Gastrocnemius medialis (tissue), 4 donors: ENCODE data around the gene OR4D2. TPM values are rescaled to one million over a fixed set of nuclear protein-coding genes. Genes with fewer than 3 reads are reported as not detected.

Source experiments
- ATAC-seq, 2 donors: fragments of 150-250 bp; one replicate each; pipeline ENCODE4 v1.9.1; 2016
- DNase-seq, 2 donors: peaks; one replicate each; pipeline ENCODE4 v3.0.0-alpha.2; 2019
- H3K27ac ChIP-seq, 4 donors: fragments of 200-600 bp; sonication (generic); 1 replicate in 1 of 4; 2 replicates in 3 of 4; pipeline ENCODE4 v1.5.1; 2016 to 2018; ENCODE audit warnings: mild to moderate bottlenecking in 2 of 4, moderate library complexity in 1 of 4
- H3K27me3 ChIP-seq, 3 donors: fragments of 200-600 bp; sonication (generic) in 2 of 3; 1 replicate in 1 of 3; 2 replicates in 2 of 3; pipeline versions ENCODE4 v1.5.1 to v1.6.0; 2016 to 2019; ENCODE audit warnings: mild to moderate bottlenecking in 1 of 3, moderate library complexity in 1 of 3
- H3K36me3 ChIP-seq, 2 donors: fragments of 200-600 bp; sonication (generic) in 1 of 2; one replicate each; pipeline ENCODE4 v1.5.1; 2017 to 2018
- H3K4me1 ChIP-seq, 2 donors: fragments of 200-600 bp; sonication (generic) in 1 of 2; one replicate each; pipeline ENCODE4 v1.5.1; 2016 to 2017; ENCODE audit warnings: mild to moderate bottlenecking in 2 of 2
- H3K4me3 ChIP-seq, 4 donors: fragments of 200-600 bp; sonication (generic) in 3 of 4; 1 replicate in 1 of 4; 2 replicates in 3 of 4; pipeline ENCODE4 v1.5.1; 2016 to 2019; ENCODE audit warnings: mild to moderate bottlenecking in 2 of 4
- H3K9me3 ChIP-seq, 3 donors: fragments of 200-600 bp; sonication (generic) in 2 of 3; 1 replicate in 1 of 3; 2 replicates in 2 of 3; pipeline ENCODE4 v1.5.1; 2016 to 2019
- POLR2A ChIP-seq, 2 donors: fragments of 450-650 bp; IDR thresholded peaks; one replicate each; pipeline ENCODE4 v1.6.1; 2017; ENCODE audit warnings: antibody characterized with exemption in 2 of 2, mild to moderate bottlenecking in 2 of 2, moderate library complexity in 2 of 2
- in situ Hi-C, 4 donors: fragments of 200-750 bp; cut with MboI; loops; one replicate each; pipeline versions ENCODE4 v1.15.0 to v1.8.0; 2017; ENCODE audit warnings: low sequenced_read_pairs in 4 of 4
- intact Hi-C: fragments of 100-400 bp; cut with DNase I; formaldehyde crosslinking; loops from one replicate; pipeline ENCODE4 v1.15.1; 2023; ENCODE audit warnings: low total_unique reads
- total RNA-seq, 4 donors: library from RNA; depleted of rRNA; stranded (reverse); fragments of >200 nt; gene quantifications; one replicate each; pipeline versions ENCODE4 v1.1.0 to v1.2.3, GENCODE V29; 2016
- TF ChIP-seq, protein P1 (sequence below), 5 experiments: fragments of 450-650 bp in 3 of 5; fragments of 200-600 bp in 2 of 5; sonication (generic) in 2 of 5; IDR thresholded peaks in 4 of 5; conservative IDR thresholded peaks in 1 of 5; 1 replicate in 4 of 5; 2 replicates in 1 of 5; pipeline ENCODE4 v1.5.1; 2016 to 2019; ENCODE audit warnings: antibody characterized with exemption in 5 of 5, mild to moderate bottlenecking in 3 of 5, moderate library complexity in 3 of 5

The OR4D2 gene
- total RNA-seq: not detected

DNA sequence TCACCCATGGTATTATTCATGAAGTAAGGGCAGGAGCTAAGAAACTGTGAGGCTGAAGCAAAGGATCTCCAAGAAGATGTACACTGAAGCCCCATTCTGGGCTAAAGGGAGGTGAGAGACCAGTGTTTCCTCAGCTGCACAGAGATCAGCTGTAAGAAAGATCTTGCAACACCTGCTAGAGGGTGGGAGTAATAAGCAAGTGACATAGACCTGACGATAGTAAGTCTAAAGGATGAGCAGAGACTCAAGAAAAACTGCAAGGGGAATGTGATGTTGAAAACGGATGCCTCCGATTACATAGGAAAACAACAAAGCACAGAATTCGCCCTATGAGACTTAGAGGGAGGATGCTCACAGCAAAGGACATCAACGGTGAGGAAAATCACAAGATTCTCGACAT lies at the start of gene OR4D2:
OR4D2 (plus strand) TSS at position 301 of the 400 bp plus-strand sequence. CDS start 2,674 bp downstream, outside the sequence.
- DNase-seq (no peak), ATAC-seq (no peak)
- Histone ChIP-seq H3K4me1 (no peaks in the 10 kb centered on the region), H3K9me3 (no peaks in the 10 kb centered on the region), H3K27ac (no peak within 1 kb of the TSS), H3K27me3 (peaks cover 0 to 19% (median 4%) of the 10 kb centered on the region in 3 donors), H3K36me3 (no peaks in the 10 kb centered on the region), H3K4me3 (no peak within 1 kb of the TSS)
- in situ Hi-C loops (no loop called here), intact Hi-C loops (no loop called here)
- TF ChIP-seq, protein P1, sequence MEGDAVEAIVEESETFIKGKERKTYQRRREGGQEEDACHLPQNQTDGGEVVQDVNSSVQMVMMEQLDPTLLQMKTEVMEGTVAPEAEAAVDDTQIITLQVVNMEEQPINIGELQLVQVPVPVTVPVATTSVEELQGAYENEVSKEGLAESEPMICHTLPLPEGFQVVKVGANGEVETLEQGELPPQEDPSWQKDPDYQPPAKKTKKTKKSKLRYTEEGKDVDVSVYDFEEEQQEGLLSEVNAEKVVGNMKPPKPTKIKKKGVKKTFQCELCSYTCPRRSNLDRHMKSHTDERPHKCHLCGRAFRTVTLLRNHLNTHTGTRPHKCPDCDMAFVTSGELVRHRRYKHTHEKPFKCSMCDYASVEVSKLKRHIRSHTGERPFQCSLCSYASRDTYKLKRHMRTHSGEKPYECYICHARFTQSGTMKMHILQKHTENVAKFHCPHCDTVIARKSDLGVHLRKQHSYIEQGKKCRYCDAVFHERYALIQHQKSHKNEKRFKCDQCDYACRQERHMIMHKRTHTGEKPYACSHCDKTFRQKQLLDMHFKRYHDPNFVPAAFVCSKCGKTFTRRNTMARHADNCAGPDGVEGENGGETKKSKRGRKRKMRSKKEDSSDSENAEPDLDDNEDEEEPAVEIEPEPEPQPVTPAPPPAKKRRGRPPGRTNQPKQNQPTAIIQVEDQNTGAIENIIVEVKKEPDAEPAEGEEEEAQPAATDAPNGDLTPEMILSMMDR (IDR thresholded peaks at IDR 0.05 in 4 of 5, conservative IDR thresholded peaks at IDR 0.05 in 1 of 5): no peak
- no peak for TF ChIP-seq POLR2A (IDR thresholded peaks at IDR 0.05)

- in situ Hi-C loops: loop anchor here (5.0 to 25.0 kb wide), 7 partner anchors 103 to 1005 kb away; partner anchors contain the start of genes MRPS23 (in 2 of the 4) and SRSF1 (in 2 of the 4)
Observed at GRCh38 chr17:58117382-58117781, 49.4 kb upstream of the OR4D2 start.

GRCh38 chr17:58119491-58119890 lies 47.3 kb upstream of the OR4D2 start:
- Histone ChIP-seq H3K4me1 (no peaks in the 10 kb centered on the region), H3K27me3 (no peaks in the 10 kb centered on the region), H3K36me3 (no peaks in the 10 kb centered on the region), H3K27ac (no peak overlapping the region), H3K4me3 (no peak overlapping the region), H3K9me3 (no peaks in the 10 kb centered on the region)
- TF ChIP-seq, protein P1 (IDR thresholded peaks at IDR 0.05 in 4 of 5, conservative IDR thresholded peaks at IDR 0.05 in 1 of 5): no peak
- TF ChIP-seq POLR2A (IDR thresholded peaks at IDR 0.05): no peak
- in situ Hi-C loops (loop anchor here (5.0 to 25.0 kb wide), 7 partner anchors 105 to 1007 kb away; partner anchors contain the start of genes MRPS23 (in 2 of the 4) and SRSF1 (in 2 of the 4)), intact Hi-C loops (no loop called here)
- ATAC-seq: no peak
- DNase-seq: no peak

More at GRCh38 chr17:58117382-58117781, 49.4 kb upstream of the OR4D2 start:
- Histone ChIP-seq H3K4me1 (peaks cover 0 to 3% of the 10 kb centered on the region in 2 donors), H3K9me3 (no peaks in the 10 kb centered on the region), H3K4me3 (no peak overlapping the region), H3K36me3 (no peaks in the 10 kb centered on the region), H3K27ac (no peak overlapping the region), H3K27me3 (no peaks in the 10 kb centered on the region)
- no peak for TF ChIP-seq POLR2A (IDR thresholded peaks at IDR 0.05)
- TF ChIP-seq, protein P1 (IDR thresholded peaks at IDR 0.05 in 4 of 5, conservative IDR thresholded peaks at IDR 0.05 in 1 of 5): no peak
- no peak for ATAC-seq
- no peak for DNase-seq
- intact Hi-C loops: no loop called here

- TF ChIP-seq, protein P1 (IDR thresholded peaks at IDR 0.05 in 4 of 5, conservative IDR thresholded peaks at IDR 0.05 in 1 of 5): no peak
- TF ChIP-seq POLR2A (IDR thresholded peaks at IDR 0.05): no peak
- in situ Hi-C loops (loop anchor here in 3 of 4 donors (25.0 kb wide), 3 partner anchors 108 to 1008 kb away; partner anchors contain the start of gene SRSF1 (in 1 of the 3)), intact Hi-C loops (no loop called here)
- H3K27ac ChIP-seq: no peak overlapping the region
- no peak for ATAC-seq
- no peaks in the 10 kb centered on the region for H3K27me3 ChIP-seq
- no peaks in the 10 kb centered on the region for H3K4me1 ChIP-seq
- H3K36me3 ChIP-seq: no peaks in the 10 kb centered on the region
- no peaks in the 10 kb centered on the region for H3K9me3 ChIP-seq
- H3K4me3 ChIP-seq: no peak overlapping the region
- DNase-seq: no peak
Observed at GRCh38 chr17:58120195-58120822, 46.5 kb upstream of the OR4D2 start.
